Prostate gland (tissue), 2 donors: ENCODE data around the gene TMSB4X.

Experiments used
- POLR2A ChIP-seq: fragments of 450-650 bp; IDR thresholded peaks from one replicate; pipeline ENCODE4 v1.6.1; 2016; ENCODE audit warnings: antibody characterized with exemption, mild to moderate bottlenecking
- TF ChIP-seq, protein P1 (sequence below), 4 experiments: fragments of 200-600 bp in 2 of 4; fragments of 450-650 bp in 2 of 4; sonication (generic) in 2 of 4; IDR thresholded peaks; 1 replicate in 3 of 4; 2 replicates in 1 of 4; pipeline ENCODE4 v1.5.1; 2016 to 2019; ENCODE audit warnings: antibody characterized with exemption in 4 of 4, mild to moderate bottlenecking in 2 of 4, moderate library complexity in 2 of 4

DNA sequence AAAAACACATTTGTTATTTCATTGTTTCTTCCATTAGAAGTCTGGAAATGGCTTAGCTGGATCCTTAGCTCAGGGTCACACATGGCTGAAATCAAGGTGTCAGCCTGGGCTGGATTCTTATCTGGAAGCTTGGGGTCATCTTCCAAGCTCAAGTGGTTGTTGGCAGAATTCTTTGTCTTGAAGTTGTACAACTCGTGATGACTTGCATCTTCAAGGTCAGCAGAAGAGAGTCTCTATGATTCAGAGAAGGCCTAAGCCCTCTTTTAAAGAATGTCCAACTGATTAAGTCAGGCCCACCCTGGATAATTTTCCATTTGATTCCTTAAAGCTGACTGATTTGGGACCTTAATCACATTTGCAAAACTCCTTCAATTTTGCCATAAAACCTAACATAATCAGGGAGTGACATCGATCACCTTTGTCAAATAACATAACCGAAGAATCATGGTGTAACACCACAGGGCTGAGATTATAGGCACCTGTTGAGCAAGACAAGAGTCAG is 22.1 kb downstream of the TMSB4X start:
- TF ChIP-seq, protein P1, sequence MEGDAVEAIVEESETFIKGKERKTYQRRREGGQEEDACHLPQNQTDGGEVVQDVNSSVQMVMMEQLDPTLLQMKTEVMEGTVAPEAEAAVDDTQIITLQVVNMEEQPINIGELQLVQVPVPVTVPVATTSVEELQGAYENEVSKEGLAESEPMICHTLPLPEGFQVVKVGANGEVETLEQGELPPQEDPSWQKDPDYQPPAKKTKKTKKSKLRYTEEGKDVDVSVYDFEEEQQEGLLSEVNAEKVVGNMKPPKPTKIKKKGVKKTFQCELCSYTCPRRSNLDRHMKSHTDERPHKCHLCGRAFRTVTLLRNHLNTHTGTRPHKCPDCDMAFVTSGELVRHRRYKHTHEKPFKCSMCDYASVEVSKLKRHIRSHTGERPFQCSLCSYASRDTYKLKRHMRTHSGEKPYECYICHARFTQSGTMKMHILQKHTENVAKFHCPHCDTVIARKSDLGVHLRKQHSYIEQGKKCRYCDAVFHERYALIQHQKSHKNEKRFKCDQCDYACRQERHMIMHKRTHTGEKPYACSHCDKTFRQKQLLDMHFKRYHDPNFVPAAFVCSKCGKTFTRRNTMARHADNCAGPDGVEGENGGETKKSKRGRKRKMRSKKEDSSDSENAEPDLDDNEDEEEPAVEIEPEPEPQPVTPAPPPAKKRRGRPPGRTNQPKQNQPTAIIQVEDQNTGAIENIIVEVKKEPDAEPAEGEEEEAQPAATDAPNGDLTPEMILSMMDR (IDR thresholded peaks at IDR 0.05), result no peak
- no peak for TF ChIP-seq POLR2A
